Measurements from ENCODE around the gene CHPF2.

The CHPF2 gene

GRCh38 chr7:151232091-151232916 lies at the start of gene CHPF2:
Gene CHPF2, plus strand, starts transcription at chr7:151232483. Its CDS starts 1,529 bp downstream, at chr7:151234012.
- DNase-seq (ENCODE audit: low read depth) = peak; percentile 88

GRCh38 chr7:151185762-151186639 lies 46.3 kb upstream of the CHPF2 start:
- DNase-seq (ENCODE audit: low read depth) = no peak

- DNase-seq (ENCODE audit: low read depth) = no peak
These were observed 45.5 kb upstream of the CHPF2 start, which contains the start of gene ASB10 for GRCh38 chr7:151186640-151187408. Gene ASB10, minus strand, starts transcription at chr7:151187250. Its CDS starts 120 bp downstream, at chr7:151187130.

- DNase-seq (ENCODE audit: low read depth) = no peak
These were observed 44.7 kb upstream of the CHPF2 start for GRCh38 chr7:151187409-151188251.

- DNase-seq (ENCODE audit: low read depth) = no peak
These were observed 44.1 kb upstream of the CHPF2 start for GRCh38 chr7:151188252-151188542.

- DNase-seq (ENCODE audit: low read depth) = no peak
These were observed 43.2 kb upstream of the CHPF2 start for GRCh38 chr7:151189038-151189437.

GRCh38 chr7:151191544-151191943 lies 40.7 kb upstream of the CHPF2 start:
- no peak for DNase-seq (ENCODE audit: low read depth)

- no peak for DNase-seq (ENCODE audit: low read depth)
These were observed 40.2 kb upstream of the CHPF2 start for GRCh38 chr7:151192002-151192539.

- no peak for DNase-seq (ENCODE audit: low read depth)
These were observed 38.9 kb upstream of the CHPF2 start for GRCh38 chr7:151193203-151193978.

GRCh38 chr7:151194188-151194587 lies 38.1 kb upstream of the CHPF2 start:
- no peak for DNase-seq (ENCODE audit: low read depth)

- no peak for DNase-seq (ENCODE audit: low read depth)
These were observed 36.5 kb upstream of the CHPF2 start for GRCh38 chr7:151195616-151196450.

GRCh38 chr7:151197932-151198331 lies 34.4 kb upstream of the CHPF2 start:
- DNase-seq (ENCODE audit: low read depth) = no peak

GRCh38 chr7:151198945-151199848 lies 33.1 kb upstream of the CHPF2 start:
- DNase-seq (ENCODE audit: low read depth) = no peak

GRCh38 chr7:151201344-151201743 lies 30.9 kb upstream of the CHPF2 start:
- no peak for DNase-seq (ENCODE audit: low read depth)

- DNase-seq (ENCODE audit: low read depth) = no peak
These were observed 30.5 kb upstream of the CHPF2 start for GRCh38 chr7:151201751-151202150.

GRCh38 chr7:151202836-151203235 lies 29.4 kb upstream of the CHPF2 start:
- DNase-seq (ENCODE audit: low read depth) = no peak

GRCh38 chr7:151204383-151205032 lies 27.8 kb upstream of the CHPF2 start:
- DNase-seq (ENCODE audit: low read depth) = no peak

GRCh38 chr7:151205730-151206129 lies 26.6 kb upstream of the CHPF2 start:
- no peak for DNase-seq (ENCODE audit: low read depth)
